HEK293T (cell line): Measurements from ENCODE around the gene RANBP10.

ENCODE experiments used
- BHLHE40 ChIP-seq: fragments of 450-650 bp; IDR thresholded peaks from 2 replicates; pipeline ENCODE4 v1.6.1; 2016; ENCODE audit warnings: mild to moderate bottlenecking, moderate library complexity, borderline replicate concordance
- ELF4 ChIP-seq: fragments of 450-650 bp; IDR thresholded peaks from 2 replicates; pipeline ENCODE4 v1.6.1; 2017; ENCODE audit warnings: antibody characterized with exemption
- HDGF ChIP-seq: fragments of 450-650 bp; IDR thresholded peaks from 2 replicates; pipeline ENCODE4 v1.6.1; 2017; ENCODE audit warnings: antibody characterized with exemption, borderline replicate concordance
- SP1 ChIP-seq: fragments of 450-650 bp; IDR thresholded peaks from 2 replicates; pipeline ENCODE4 v1.6.1; 2017
- SUZ12 ChIP-seq: fragments of 450-650 bp; IDR thresholded peaks from 2 replicates; pipeline ENCODE4 v1.6.1; 2016; ENCODE audit warnings: mild to moderate bottlenecking
- TARDBP ChIP-seq: fragments of 450-650 bp; IDR thresholded peaks from 2 replicates; pipeline ENCODE4 v1.6.1; 2016

GRCh38 chr16:67675999-67676398 lies 130.4 kb downstream of the RANBP10 start:
- TF ChIP-seq HDGF = no peak
- no peak for TF ChIP-seq SP1
- TF ChIP-seq ELF4 = no peak
- TF ChIP-seq BHLHE40 = no peak
- TF ChIP-seq SUZ12 = no peak
- TF ChIP-seq TARDBP = no peak
